ENCODE results near the gene MAP3K7.

DNA sequence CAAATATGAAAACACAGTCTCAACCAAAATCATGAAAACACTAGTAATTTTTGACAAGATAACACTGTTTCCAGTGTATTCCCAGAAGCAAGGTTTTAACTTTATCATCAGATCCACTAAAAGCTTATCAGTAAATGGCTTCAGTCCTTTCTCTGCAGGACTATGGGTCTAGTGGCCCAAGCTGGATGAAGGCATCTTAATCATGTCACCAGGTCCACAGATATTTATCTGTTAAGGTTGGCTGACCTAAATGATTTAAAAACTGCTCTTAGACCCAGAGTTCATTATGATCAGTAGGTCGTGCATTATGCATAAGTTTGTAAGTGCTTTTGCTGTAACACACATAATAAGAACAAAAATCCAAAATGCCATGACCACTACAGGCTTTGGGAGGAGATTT lies 118.0 kb downstream of the MAP3K7 start:
- TF ChIP-seq, protein P1, sequence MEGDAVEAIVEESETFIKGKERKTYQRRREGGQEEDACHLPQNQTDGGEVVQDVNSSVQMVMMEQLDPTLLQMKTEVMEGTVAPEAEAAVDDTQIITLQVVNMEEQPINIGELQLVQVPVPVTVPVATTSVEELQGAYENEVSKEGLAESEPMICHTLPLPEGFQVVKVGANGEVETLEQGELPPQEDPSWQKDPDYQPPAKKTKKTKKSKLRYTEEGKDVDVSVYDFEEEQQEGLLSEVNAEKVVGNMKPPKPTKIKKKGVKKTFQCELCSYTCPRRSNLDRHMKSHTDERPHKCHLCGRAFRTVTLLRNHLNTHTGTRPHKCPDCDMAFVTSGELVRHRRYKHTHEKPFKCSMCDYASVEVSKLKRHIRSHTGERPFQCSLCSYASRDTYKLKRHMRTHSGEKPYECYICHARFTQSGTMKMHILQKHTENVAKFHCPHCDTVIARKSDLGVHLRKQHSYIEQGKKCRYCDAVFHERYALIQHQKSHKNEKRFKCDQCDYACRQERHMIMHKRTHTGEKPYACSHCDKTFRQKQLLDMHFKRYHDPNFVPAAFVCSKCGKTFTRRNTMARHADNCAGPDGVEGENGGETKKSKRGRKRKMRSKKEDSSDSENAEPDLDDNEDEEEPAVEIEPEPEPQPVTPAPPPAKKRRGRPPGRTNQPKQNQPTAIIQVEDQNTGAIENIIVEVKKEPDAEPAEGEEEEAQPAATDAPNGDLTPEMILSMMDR (IDR thresholded peaks at IDR 0.05; ENCODE audit: poor library complexity) = no peak
- TF ChIP-seq EZH2 (IDR thresholded peaks at IDR 0.05; ENCODE audit: borderline replicate concordance) (no peak), EZH2phosphoT487 (IDR thresholded peaks at IDR 0.05; ENCODE audit: low read depth, severe bottlenecking, unreplicated experiment) (no peak)

Measured in hepatocyte (in vitro differentiated cells).